Stimulated activated CD4-positive, alpha-beta T cell treated with anti-CD3 and anti-CD28 coated beads, Interleukin-1b, Interleukin-23, amount 100 ng/mL, for 4 hours (primary cell): ENCODE results near the gene HTR7.
"Not testable (repeated sequence)": the region's sequence is repeated elsewhere in the genome, so short reads cannot be mapped to it uniquely, and the experiment has no call there.

ENCODE experiments used
- DNase-seq, 2 donors: peaks; one replicate each; pipeline ENCODE4 v3.0.0-alpha.2; 2020; ENCODE audit warnings: low read depth in 2 of 2

HTR7 gene

GRCh38 chr10:90858461-90858968 is 676 bp upstream of the HTR7 start:
- no peak for DNase-seq

- peak in 1 of 2 donors; percentile 3 for DNase-seq
These were observed 740 bp downstream of the HTR7 start for GRCh38 chr10:90856964-90857634.

- DNase-seq, result no peak
These were observed 1.6 kb downstream of the HTR7 start for GRCh38 chr10:90856261-90856660.

GRCh38 chr10:90855126-90855525 is 2.7 kb downstream of the HTR7 start:
- no peak for DNase-seq

GRCh38 chr10:90849956-90850749 is 7.7 kb downstream of the HTR7 start:
- no peak for DNase-seq

GRCh38 chr10:90847436-90847835 is 10.4 kb downstream of the HTR7 start:
- no peak for DNase-seq

GRCh38 chr10:90846746-90847145 is 11.1 kb downstream of the HTR7 start:
- DNase-seq, result no peak

- DNase-seq, result no peak
These were observed 12.1 kb downstream of the HTR7 start for GRCh38 chr10:90845726-90846125.

GRCh38 chr10:90842725-90843124 is 15.1 kb downstream of the HTR7 start:
- no peak for DNase-seq

- DNase-seq, result no peak
These were observed 20.4 kb downstream of the HTR7 start for GRCh38 chr10:90837486-90837885.

GRCh38 chr10:90834326-90834725 is 23.5 kb downstream of the HTR7 start:
- DNase-seq, result no peak

GRCh38 chr10:90832111-90832510 is 25.7 kb downstream of the HTR7 start:
- DNase-seq, result no peak

GRCh38 chr10:90822508-90822907 is 35.3 kb downstream of the HTR7 start:
- no peak for DNase-seq

- not testable (repeated sequence) for DNase-seq
These were observed 36.0 kb downstream of the HTR7 start for GRCh38 chr10:90821864-90822263.

- no peak for DNase-seq
These were observed 37.9 kb downstream of the HTR7 start for GRCh38 chr10:90819911-90820310.

GRCh38 chr10:90818736-90819135 is 39.1 kb downstream of the HTR7 start:
- DNase-seq, result no peak

GRCh38 chr10:90817128-90817889 is 40.5 kb downstream of the HTR7 start:
- no peak for DNase-seq

- DNase-seq, result no peak
These were observed 41.4 kb downstream of the HTR7 start for GRCh38 chr10:90816466-90816865.

- DNase-seq, result no peak
These were observed 44.1 kb downstream of the HTR7 start for GRCh38 chr10:90813594-90814365.

GRCh38 chr10:90807106-90807505 is 50.7 kb downstream of the HTR7 start:
- not testable (repeated sequence) for DNase-seq

GRCh38 chr10:90806677-90807076 is 51.2 kb downstream of the HTR7 start:
- DNase-seq, result no peak

GRCh38 chr10:90805206-90805605 is 52.6 kb downstream of the HTR7 start:
- DNase-seq, result no peak
